Tibial nerve (tissue), 3 donors: ENCODE data around the gene FLVCR1.

ENCODE experiments used
- CTCF ChIP-seq, 5 experiments: fragments of 200-600 bp in 3 of 5; fragments of 450-650 bp in 2 of 5; sonication (generic) in 3 of 5; IDR thresholded peaks; one replicate each; pipeline ENCODE4 v1.5.1; 2016 to 2019; ENCODE audit warnings: antibody characterized with exemption in 5 of 5, mild to moderate bottlenecking in 3 of 5, moderate library complexity in 2 of 5
- POLR2A ChIP-seq, 2 donors: fragments of 450-650 bp; IDR thresholded peaks; one replicate each; pipeline ENCODE4 v1.6.1; 2017; ENCODE audit warnings: antibody characterized with exemption in 2 of 2, mild to moderate bottlenecking in 2 of 2, moderate library complexity in 2 of 2

GRCh38 chr1:212933815-212934471 lies 75.9 kb downstream of the FLVCR1 start:
- TF ChIP-seq CTCF (IDR thresholded peaks at IDR 0.05) (no peak), POLR2A (IDR thresholded peaks at IDR 0.05) (no peak)
